Fibroblast of lung (primary cell): ENCODE measurements around the gene CHMP4B. TPM values are rescaled to one million over a fixed set of nuclear protein-coding genes. Genes with fewer than 3 reads are reported as not detected.

Experiments
- DNase-seq, 2 donors: peaks; one replicate each; pipeline versions ENCODE4 v3.0.0 to v3.0.0-alpha.2; 2010; ENCODE audit warnings: low read depth in 2 of 2
- H2AFZ ChIP-seq: 2 replicates; pipeline ENCODE4 v1.5.1; 2012; ENCODE audit warnings: low read length, control low read depth, inconsistent platforms
- H3K27ac ChIP-seq: 2 replicates; pipeline ENCODE4 v1.5.1; 2011; ENCODE audit warnings: low read length, control low read depth; ENCODE audit not compliant: insufficient read depth
- H3K27me3 ChIP-seq: 2 replicates; pipeline ENCODE4 v1.5.1; 2011; ENCODE audit warnings: mild to moderate bottlenecking, low read length; ENCODE audit not compliant: control insufficient read depth, insufficient read depth
- H3K36me3 ChIP-seq: 2 replicates; pipeline ENCODE4 v1.5.1; 2011; ENCODE audit warnings: low read length; ENCODE audit not compliant: control insufficient read depth, insufficient read depth
- H3K4me1 ChIP-seq: 2 replicates; pipeline ENCODE4 v1.5.1; 2011; ENCODE audit warnings: low read length; ENCODE audit not compliant: control insufficient read depth, insufficient read depth; ENCODE audit errors: extremely low read depth
- H3K4me2 ChIP-seq: 2 replicates; pipeline ENCODE4 v1.5.1; 2011; ENCODE audit warnings: low read length, control low read depth; ENCODE audit not compliant: insufficient read depth; ENCODE audit errors: extremely low read depth
- H3K4me3 ChIP-seq, 4 experiments: fragments of 200-600 bp in 1 of 4; sonication (generic) in 1 of 4; replicated peaks in 1 of 4; 2 replicates each; pipeline ENCODE4 v1.5.1; 2011 to 2016; ENCODE audit warnings: low read length in 4 of 4, low read depth in 3 of 4, mild to moderate bottlenecking in 3 of 4, control low read depth in 2 of 4, inconsistent platforms in 1 of 4, mixed read lengths in 1 of 4; ENCODE audit not compliant: insufficient read depth in 1 of 4; ENCODE audit errors: control extremely low read depth in 1 of 4
- H3K79me2 ChIP-seq: 2 replicates; pipeline ENCODE4 v1.5.1; 2012; ENCODE audit warnings: mild to moderate bottlenecking, low read length, inconsistent platforms; ENCODE audit not compliant: control insufficient read depth, insufficient read depth
- H3K9ac ChIP-seq: 2 replicates; pipeline ENCODE4 v1.5.1; 2011; ENCODE audit warnings: mild to moderate bottlenecking, low read length, control low read depth; ENCODE audit not compliant: insufficient read depth
- H3K9me3 ChIP-seq: 2 replicates; pipeline ENCODE4 v1.5.1; 2012; ENCODE audit warnings: low read depth, low read length; ENCODE audit not compliant: control insufficient read depth, insufficient read depth
- H4K20me1 ChIP-seq: 2 replicates; pipeline ENCODE4 v1.5.1; 2011; ENCODE audit warnings: low read length; ENCODE audit not compliant: control insufficient read depth, insufficient read depth; ENCODE audit errors: extremely low read depth
- EZH2 ChIP-seq: IDR thresholded peaks from 2 replicates; pipeline ENCODE4 v1.5.1; 2012; ENCODE audit warnings: low read length, control low read depth, mild to moderate bottlenecking; ENCODE audit errors: missing control alignments
- polyA plus RNA-seq, 2 donors: library from polyadenylated mRNA; depleted of rRNA in 1 of 2; stranded (reverse) in 1 of 2; unstranded in 1 of 2; fragments of >200 nt; gene quantifications; 2 replicates each; pipeline ENCODE4 v1.2.1, GENCODE V29; 2011 to 2012; ENCODE audit warnings: missing spikeins in 1 of 2
- total RNA-seq: library from RNA; depleted of rRNA; stranded (reverse); fragments of >200 nt; gene quantifications from 2 replicates; pipeline ENCODE4 v1.2.1, GENCODE V29; 2014
- TF ChIP-seq, protein P1 (sequence below), 2 donors: IDR thresholded peaks in 1 of 2; conservative IDR thresholded peaks in 1 of 2; 1 replicate in 1 of 2; 2 replicates in 1 of 2; pipeline ENCODE4 v1.5.1; 2011 to 2012; ENCODE audit warnings: low read length in 2 of 2, control low read depth in 1 of 2, inconsistent platforms in 1 of 2, low read depth in 1 of 2, mild to moderate bottlenecking in 1 of 2

Gene CHMP4B
- total and polyA plus RNA-seq, 2 donors (not counting 1 experiment from before 2014, with no cell fraction given): 26.3 to 83.2 TPM

DNA sequence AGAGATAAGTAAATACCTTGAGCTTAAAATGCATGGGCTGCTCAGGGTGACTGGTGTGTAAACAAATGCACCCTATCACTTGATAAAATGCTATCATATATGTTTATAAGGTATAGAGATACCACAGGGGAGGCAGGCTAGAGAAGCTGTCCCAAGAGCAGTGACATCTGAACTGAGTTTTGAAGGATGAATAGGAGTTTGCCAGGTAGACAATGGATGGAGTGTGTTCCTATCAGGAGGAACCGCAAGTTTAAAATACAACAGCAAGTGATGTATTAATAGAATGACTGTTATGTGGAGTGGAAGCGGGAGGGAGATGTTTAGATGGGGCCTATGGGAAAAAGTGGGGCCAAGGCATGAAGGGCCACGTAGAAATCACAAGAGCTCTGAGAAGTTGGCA lies 38.7 kb upstream of the CHMP4B start:
- H3K9me3 ChIP-seq: no peaks in the 10 kb centered on the region
- no peak overlapping the region for H3K4me3 ChIP-seq
- H3K27me3 ChIP-seq: no peaks in the 10 kb centered on the region
- no peak for DNase-seq
- H3K9ac ChIP-seq: no peak overlapping the region
- no peaks in the 10 kb centered on the region for H4K20me1 ChIP-seq
- no peak overlapping the region for H3K4me2 ChIP-seq
- no peak overlapping the region for H3K27ac ChIP-seq
- TF ChIP-seq, protein P1, sequence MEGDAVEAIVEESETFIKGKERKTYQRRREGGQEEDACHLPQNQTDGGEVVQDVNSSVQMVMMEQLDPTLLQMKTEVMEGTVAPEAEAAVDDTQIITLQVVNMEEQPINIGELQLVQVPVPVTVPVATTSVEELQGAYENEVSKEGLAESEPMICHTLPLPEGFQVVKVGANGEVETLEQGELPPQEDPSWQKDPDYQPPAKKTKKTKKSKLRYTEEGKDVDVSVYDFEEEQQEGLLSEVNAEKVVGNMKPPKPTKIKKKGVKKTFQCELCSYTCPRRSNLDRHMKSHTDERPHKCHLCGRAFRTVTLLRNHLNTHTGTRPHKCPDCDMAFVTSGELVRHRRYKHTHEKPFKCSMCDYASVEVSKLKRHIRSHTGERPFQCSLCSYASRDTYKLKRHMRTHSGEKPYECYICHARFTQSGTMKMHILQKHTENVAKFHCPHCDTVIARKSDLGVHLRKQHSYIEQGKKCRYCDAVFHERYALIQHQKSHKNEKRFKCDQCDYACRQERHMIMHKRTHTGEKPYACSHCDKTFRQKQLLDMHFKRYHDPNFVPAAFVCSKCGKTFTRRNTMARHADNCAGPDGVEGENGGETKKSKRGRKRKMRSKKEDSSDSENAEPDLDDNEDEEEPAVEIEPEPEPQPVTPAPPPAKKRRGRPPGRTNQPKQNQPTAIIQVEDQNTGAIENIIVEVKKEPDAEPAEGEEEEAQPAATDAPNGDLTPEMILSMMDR (conservative IDR thresholded peaks at IDR 0.05 in 1 of 2, IDR thresholded peaks at IDR 0.05 in 1 of 2; ENCODE audit: low read depth in 1 of 2, low read length in 2 of 2): no peak
- no peak for TF ChIP-seq EZH2
- H2AFZ ChIP-seq: no peak overlapping the region
- H3K79me2 ChIP-seq: no peaks in the 10 kb centered on the region
- H3K36me3 ChIP-seq: no peaks in the 10 kb centered on the region
- no peaks in the 10 kb centered on the region for H3K4me1 ChIP-seq

DNA sequence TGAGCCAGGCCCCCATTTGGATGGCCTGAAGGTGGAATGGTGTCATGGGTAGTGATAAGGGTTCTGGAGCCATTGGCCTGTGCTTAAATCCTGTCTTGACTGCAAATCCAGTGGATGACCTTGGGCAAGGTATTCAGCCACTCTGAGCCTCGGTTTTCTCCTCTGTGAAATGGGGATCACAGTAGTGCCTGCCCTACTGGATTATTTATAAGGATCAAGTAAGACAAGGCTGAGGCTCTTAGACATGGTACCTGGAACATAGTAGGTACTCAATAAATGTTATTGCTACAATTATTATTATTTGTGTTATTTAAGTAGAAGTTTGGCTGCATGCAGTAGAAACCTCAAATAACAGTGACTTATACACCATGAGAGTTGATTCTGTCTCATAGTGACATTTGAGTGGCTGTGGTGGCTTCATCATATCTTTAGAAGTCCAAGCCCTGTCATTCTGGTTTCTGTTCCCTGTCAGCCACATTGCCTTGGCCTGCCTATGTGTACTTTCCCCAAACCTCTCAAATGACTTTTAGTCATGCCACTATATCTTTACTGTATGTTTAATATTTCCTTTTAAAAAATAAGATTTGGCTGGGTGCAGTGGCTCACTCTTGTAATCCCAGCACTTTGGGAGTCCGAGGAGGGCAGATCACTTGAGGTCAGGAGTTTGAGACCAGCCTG lies 37.6 kb upstream of the CHMP4B start:
- no peaks in the 10 kb centered on the region for H3K9me3 ChIP-seq
- H3K79me2 ChIP-seq: no peaks in the 10 kb centered on the region
- H3K36me3 ChIP-seq: no peaks in the 10 kb centered on the region
- H3K27me3 ChIP-seq: no peaks in the 10 kb centered on the region
- no peak overlapping the region for H2AFZ ChIP-seq
- no peak overlapping the region for H3K4me3 ChIP-seq
- no peak for DNase-seq
- no peak overlapping the region for H3K27ac ChIP-seq
- TF ChIP-seq EZH2: no peak
- TF ChIP-seq, protein P1 (conservative IDR thresholded peaks at IDR 0.05 in 1 of 2, IDR thresholded peaks at IDR 0.05 in 1 of 2; ENCODE audit: low read depth in 1 of 2, low read length in 2 of 2): no peak
- no peak overlapping the region for H3K4me2 ChIP-seq
- H3K4me1 ChIP-seq: no peaks in the 10 kb centered on the region
- H4K20me1 ChIP-seq: no peaks in the 10 kb centered on the region
- no peak overlapping the region for H3K9ac ChIP-seq

DNA sequence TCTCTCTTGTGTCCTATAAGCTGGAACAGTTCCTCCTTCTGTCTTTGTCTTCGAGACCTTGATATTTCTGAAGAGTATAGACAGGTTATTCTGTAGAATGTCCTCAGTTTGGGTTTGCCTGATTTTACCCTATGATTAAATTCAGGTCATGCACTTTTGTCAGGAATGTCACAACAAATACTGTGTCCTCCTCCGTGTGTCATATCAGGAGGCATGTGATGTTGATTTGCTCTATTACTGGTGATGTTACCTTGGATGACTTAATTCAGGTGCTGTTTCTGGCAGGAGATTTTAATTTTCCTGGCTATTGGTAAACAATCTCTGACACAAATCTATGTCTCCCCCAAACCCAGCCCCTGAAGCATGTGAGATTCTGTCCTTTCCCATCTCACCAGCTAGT lies 33.3 kb upstream of the CHMP4B start:
- Histone ChIP-seq H3K79me2 (no peaks in the 10 kb centered on the region), H4K20me1 (no peaks in the 10 kb centered on the region), H3K36me3 (no peaks in the 10 kb centered on the region), H3K4me3 (no peak overlapping the region), H3K27ac (no peak overlapping the region), H3K9ac (no peak overlapping the region), H3K4me2 (no peak overlapping the region), H3K9me3 (no peaks in the 10 kb centered on the region), H3K4me1 (no peaks in the 10 kb centered on the region), H2AFZ (no peak overlapping the region), H3K27me3 (no peaks in the 10 kb centered on the region)
- no peak for TF ChIP-seq EZH2
- TF ChIP-seq, protein P1 (conservative IDR thresholded peaks at IDR 0.05 in 1 of 2, IDR thresholded peaks at IDR 0.05 in 1 of 2; ENCODE audit: low read depth in 1 of 2, low read length in 2 of 2): no peak
- no peak for DNase-seq
